TTC549 (cell line): ENCODE measurements around the gene PCOLCE2.

Experiments used
- FAIRE-seq: peaks from 2 replicates; lab custom pipeline; 2012; peaks lifted over from hg19 to GRCh38; lab: Jason Lieb, UNC

PCOLCE2 gene

DNA sequence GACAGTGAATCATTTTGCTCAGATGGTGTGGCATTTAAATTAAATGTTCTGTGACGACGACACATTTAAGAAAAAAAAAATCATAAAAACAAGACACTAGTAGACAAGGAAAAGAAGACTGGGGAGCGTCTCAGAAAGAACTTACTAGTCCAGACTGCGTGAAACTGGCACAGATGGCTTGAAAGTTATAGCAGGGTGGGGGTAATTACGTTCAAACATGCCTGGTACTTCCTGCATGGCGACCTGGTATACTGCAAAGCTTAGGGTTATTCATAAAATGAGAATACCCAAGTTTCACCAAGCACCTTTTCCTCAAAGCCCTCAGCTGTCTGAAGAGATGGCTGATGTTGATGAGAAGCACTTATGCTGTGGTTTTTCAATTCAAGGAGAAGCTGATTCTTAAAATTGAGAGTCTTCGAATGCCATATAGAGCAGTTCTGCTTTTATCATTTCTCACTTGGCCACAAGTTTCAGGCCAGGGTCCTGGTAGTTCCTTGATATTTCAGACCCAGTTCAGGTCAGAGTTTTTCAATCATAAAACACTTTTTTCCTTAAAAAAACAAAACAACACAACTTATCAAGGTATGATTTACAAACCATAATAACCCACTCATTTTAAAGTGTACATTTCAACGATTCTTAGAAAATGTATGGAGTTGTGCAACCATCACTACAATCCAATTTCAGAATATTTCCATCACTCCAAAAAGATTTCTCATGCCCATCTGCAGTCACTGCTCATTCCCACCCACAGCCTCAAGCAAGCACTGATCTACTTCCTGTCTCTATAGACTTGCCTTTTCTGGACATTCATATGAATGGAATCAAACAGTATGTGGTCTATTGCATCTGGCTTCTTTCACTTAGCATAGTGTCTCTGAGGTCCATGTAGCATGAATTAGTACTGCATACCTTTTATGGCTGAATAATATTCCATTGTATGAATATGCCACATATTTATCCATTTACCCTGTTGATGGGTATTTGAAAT lies 24.7 kb downstream of the PCOLCE2 start:
- FAIRE-seq: no peak

- FAIRE-seq: no peak
Measured at GRCh38 chr3:142863010-142863817, 25.7 kb downstream of the PCOLCE2 start.

GRCh38 chr3:142861926-142862325 lies 27.0 kb downstream of the PCOLCE2 start:
- FAIRE-seq: no peak

DNA sequence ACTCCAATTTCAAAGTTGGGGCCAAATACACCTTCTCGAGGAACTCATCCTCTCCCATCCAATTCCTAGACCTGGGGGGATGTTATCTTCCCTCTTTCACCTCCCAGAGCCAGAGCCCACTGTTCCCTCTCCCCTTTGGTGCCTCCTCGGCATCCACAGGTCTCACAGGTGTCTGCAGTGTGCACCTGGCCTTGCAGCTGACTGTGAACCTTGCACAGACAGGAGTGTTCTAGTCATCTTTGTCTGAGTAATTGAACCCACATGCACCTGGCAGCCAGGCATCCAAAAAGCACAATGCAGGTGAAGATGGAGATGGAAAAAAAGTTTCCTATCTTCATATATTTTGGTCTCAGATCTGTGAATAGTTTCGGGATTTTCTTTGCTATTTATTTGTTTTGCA lies 30.8 kb downstream of the PCOLCE2 start:
- no peak for FAIRE-seq

GRCh38 chr3:142857056-142857455 lies 31.8 kb downstream of the PCOLCE2 start:
- FAIRE-seq: no peak

DNA sequence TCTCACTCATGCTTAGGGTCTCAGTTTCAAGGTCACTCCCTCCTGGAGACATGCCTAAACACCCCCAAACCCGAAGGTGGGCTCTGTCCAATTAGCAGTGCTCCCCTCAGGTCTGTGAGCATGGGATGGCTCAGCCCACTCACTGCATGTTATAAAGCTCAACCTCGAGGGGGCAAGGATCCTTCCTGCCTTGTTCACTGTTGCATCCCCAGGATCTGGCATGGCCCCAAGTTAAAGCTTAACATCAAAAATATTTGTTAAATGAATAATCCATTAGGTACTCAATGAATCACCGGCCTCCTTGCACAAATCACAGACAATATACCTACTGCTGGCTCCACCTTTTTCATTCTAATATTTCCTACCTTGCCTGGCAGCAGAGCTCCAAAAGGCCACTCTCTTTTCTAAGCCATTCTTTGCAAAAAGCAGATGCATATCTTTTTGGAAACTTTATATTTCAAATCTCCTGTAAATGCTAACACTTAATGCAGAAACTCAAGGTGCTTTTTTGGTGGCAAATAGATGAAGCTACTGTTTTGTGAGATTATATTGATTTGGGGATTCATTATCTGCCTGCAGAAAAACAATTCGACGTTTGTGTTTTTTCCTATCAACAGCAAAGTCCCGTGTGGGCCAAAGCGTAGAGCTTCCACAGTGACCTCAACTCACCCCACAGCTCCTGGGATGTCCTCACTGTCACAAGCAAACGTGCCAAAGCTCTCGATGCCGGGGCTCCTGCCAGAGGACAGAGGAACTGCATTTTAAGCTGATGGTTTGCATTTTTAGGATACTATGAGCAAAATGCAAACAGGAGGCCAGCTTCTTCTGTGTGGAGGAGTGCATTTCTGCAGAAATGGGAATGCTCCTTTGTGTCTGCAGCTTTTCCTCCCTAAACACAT lies 35.4 kb downstream of the PCOLCE2 start:
- no peak for FAIRE-seq

- FAIRE-seq: no peak
Measured at GRCh38 chr3:142852009-142852408, 36.9 kb downstream of the PCOLCE2 start.

DNA sequence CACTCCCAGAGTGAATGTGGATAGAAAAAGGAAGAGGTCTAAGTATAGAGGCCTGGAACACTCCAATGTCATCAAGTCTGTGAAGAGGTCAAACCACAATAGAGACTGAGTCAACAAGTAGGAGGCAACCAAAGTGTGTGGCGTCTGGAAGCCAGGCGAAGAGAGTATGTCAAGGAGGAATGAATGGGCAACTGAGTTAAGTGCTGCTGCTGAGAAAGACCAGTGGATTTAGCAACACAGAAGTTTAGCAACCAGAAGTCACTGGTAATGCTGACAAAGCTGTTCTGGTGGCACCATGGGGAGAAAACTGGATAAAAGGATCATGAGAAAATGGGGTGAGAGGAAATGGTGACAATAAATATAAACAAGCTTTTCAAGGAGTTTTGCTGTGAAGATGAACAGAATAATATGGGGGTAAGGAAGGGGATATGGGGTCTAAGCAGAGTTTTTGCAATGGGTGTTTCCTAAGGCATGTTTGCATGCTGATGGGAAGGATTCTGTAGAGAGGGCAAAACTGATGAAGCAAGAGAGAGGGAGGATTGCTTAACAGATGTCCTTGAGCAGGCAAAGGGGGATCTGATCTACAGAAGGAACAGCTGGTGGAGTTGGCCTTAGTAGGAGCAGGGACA lies 38.4 kb downstream of the PCOLCE2 start:
- FAIRE-seq: no peak

DNA sequence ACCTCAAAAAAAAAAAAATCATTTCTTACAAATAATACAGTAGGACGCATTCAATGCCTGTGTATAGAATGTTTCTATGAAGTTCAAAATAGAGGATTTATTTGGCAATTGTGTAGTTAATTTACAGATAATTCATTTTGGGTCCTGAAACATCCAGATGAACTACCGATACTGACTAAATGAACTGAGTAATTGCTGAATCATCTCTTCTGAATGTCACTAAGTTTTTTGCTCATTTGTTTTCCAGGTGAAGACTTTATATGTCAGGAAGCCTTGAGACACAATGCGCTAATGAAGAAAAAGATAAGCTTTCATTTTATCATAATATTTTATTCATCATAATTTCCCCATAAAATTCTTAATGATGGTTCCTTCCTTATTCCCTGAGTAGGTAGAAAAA lies 39.7 kb downstream of the PCOLCE2 start:
- FAIRE-seq: no peak

- FAIRE-seq: no peak
Measured at GRCh38 chr3:142846779-142847577, 41.9 kb downstream of the PCOLCE2 start.

GRCh38 chr3:142844339-142844977 lies 44.4 kb downstream of the PCOLCE2 start:
- FAIRE-seq: peak; percentile 42

- FAIRE-seq: no peak
Measured at GRCh38 chr3:142839831-142840230, 49.1 kb downstream of the PCOLCE2 start.

DNA sequence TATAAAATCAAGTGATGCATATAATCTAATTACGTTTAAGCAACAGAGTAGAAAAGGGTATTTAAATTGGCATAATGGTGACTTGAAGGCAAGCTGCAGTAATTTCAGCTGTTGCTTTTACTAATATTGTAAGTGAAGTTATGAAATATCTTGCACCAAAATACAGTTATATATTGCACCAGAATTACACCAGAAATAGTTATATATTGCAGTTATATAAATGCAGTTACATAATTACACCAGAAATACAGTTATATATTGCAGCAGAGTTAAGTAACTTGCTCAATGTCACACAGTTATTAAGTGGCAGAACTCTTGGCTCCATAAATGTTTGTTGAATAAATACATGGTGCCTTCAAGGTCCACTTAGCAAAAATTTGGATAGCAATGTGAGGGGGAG lies 51.4 kb downstream of the PCOLCE2 start:
- FAIRE-seq: no peak

DNA sequence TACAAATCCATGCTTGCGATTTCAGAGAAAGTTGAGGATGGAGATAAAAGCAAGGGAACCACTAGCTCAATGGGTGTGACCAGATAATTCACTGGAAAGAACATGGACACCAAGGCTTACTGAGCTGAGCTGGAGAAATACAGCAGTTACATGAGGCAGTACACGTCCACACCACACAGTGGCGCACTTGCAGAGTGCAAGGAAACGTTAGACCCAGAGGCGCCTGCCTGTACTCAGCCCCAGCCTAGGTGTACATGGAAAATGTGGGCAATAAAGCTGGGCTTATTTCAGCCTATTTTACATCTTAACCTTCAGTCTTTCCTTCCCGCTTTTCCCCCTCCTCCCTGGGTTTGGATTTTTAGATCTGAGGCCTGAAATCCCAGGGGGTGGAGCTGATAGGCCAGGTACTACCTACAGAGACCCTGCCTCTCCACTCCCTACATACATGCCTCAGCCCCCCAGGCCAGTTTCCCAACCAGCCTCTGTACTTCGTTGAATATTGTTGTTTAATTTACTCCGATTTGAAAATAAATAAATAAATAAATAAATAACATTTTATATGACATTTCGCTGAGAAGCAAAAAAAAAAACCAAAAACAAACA lies 60.1 kb downstream of the PCOLCE2 start:
- peak; percentile 26 for FAIRE-seq

- FAIRE-seq: no peak
Measured at GRCh38 chr3:142819179-142819578, 69.7 kb downstream of the PCOLCE2 start.

GRCh38 chr3:142818651-142819050 lies 70.2 kb downstream of the PCOLCE2 start:
- no peak for FAIRE-seq

DNA sequence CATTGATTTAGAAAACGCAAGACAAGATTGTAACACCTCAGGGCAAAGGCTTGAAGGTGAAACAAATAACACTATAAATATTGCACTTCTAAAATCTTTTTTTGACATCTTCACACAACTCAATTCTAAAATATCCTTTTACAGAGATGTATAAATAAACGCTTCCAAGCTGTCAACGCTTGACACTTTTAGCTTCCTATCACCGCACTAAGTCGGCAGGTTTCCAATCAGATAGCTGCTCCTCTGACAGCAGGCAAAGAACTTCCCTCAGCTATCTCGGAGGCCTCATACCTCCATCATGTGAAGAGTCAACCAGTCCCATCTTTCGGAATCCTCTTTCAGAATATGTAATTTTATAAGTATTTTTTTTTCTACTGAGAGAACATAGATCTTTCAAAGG lies 71.0 kb downstream of the PCOLCE2 start:
- FAIRE-seq: no peak

GRCh38 chr3:142817356-142817755 lies 71.5 kb downstream of the PCOLCE2 start:
- FAIRE-seq: no peak

- no peak for FAIRE-seq
Measured at GRCh38 chr3:142815803-142816202, 73.1 kb downstream of the PCOLCE2 start.

DNA sequence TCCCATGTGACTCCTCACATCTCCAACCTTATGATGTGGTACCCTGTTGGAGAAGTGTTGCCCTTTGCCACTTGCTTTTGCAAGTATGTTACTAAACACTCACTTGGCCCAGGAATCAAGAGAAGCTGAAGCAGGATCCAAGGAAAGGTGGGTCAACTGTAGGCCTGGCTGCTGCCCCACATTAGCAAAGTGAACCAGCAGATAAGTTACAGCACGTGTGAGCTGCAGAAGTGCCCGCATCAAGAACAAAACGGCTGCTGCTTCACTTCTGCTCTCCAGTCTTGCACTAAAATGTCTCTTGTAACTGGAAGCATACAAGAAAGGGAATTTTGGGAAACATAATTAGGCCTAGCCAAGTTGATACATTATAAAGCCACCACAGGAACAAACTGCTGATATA lies 79.6 kb downstream of the PCOLCE2 start:
- FAIRE-seq: no peak
